GM18520 (cell line): ENCODE results near the gene OGFR.

Source experiments
- ATAC-seq: cut with Tn5 transposase; IDR thresholded peaks from one replicate; pipeline ENCODE4 v1.9.1; 2021; ENCODE audit not compliant: unreplicated experiment

The OGFR gene, protein sequence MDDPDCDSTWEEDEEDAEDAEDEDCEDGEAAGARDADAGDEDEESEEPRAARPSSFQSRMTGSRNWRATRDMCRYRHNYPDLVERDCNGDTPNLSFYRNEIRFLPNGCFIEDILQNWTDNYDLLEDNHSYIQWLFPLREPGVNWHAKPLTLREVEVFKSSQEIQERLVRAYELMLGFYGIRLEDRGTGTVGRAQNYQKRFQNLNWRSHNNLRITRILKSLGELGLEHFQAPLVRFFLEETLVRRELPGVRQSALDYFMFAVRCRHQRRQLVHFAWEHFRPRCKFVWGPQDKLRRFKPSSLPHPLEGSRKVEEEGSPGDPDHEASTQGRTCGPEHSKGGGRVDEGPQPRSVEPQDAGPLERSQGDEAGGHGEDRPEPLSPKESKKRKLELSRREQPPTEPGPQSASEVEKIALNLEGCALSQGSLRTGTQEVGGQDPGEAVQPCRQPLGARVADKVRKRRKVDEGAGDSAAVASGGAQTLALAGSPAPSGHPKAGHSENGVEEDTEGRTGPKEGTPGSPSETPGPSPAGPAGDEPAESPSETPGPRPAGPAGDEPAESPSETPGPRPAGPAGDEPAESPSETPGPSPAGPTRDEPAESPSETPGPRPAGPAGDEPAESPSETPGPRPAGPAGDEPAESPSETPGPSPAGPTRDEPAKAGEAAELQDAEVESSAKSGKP

DNA sequence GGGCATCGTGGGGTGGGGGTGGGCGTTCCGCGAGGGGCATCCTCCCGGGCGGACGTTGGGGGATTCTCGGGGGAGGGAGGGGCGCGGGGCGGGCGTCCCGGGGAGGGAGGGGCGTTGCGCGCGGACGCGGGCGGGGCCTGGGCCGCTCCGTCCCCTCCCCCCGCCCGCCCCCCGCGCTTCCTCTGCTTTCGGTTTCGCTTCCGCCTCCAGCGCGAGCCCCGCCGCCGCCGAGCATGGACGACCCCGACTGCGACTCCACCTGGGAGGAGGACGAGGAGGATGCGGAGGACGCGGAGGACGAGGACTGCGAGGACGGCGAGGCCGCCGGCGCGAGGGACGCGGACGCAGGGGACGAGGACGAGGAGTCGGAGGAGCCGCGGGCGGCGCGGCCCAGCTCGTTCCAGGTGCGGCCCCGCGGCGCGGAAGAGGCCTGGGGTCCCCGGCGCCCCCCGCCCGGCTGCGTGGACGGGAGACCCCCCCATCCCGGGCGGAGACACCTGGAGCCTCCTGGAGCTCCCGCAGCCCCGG, at the start of gene OGFR:
Gene OGFR (plus strand): TSS at position 209 of the 528 bp plus-strand sequence. CDS start 25 bp downstream, at position 234.
- no peak for ATAC-seq

DNA sequence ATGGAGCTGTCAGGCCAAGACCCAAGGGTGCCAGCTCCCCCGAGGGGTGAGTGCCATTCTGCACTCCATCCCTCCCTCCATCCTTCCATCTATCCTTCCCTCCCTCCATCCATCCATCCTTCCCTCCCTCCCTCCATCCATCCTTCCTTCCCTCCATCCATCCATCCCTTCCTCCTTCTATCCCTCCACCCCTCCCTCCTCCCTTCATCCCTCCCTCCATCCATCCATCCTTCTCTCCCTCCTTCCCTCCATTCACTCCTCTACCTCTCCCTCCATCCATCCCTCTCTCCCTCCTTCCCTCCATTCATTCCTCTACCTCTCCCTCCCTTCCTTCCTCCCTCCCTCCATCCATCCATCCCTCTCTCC, 49.7 kb upstream of the OGFR start:
- ATAC-seq, result no peak

DNA sequence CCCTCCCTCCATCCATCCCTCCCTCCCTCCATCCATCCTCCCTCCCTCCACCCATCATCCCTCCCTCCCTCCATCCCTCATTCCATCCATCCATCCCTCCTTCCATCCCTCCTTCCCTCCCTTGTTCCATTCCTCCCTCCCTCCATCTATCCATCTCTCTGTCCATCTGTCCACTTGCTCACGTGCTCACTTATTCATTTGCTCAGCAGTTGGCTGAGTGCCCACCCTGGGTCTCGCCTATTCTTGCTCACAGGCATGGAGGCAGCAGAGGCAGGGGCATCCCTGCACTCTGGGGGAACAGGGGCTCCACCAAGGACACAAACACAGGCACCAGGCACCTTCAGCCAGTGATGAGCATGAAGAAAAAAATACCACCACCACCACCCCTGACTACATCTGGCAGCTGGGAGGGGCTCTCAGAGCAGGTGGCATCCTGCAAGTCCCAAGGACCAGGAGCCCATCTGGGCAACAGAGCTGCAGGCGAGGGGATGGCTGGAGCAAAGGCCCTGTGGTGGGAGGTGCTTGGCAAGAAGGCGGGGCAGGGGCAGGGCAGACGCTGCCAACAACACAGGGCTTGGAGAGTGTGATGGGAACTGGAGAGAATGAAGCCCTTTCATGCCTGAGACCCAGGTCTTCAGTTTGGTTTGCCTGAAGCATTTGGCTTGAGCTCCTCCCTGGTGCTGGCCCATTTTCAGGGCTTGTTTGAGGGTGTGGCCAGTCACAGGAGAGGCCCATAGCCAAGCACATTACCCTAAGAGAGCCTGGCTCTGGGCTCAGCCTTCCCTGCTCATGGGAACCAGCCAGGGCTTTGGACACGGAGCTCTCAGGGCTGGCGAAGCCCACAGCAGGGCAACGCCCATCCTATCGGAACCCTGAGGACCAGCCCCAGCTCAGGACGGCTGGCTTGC, 48.6 kb upstream of the OGFR start:
- ATAC-seq, result no peak

DNA sequence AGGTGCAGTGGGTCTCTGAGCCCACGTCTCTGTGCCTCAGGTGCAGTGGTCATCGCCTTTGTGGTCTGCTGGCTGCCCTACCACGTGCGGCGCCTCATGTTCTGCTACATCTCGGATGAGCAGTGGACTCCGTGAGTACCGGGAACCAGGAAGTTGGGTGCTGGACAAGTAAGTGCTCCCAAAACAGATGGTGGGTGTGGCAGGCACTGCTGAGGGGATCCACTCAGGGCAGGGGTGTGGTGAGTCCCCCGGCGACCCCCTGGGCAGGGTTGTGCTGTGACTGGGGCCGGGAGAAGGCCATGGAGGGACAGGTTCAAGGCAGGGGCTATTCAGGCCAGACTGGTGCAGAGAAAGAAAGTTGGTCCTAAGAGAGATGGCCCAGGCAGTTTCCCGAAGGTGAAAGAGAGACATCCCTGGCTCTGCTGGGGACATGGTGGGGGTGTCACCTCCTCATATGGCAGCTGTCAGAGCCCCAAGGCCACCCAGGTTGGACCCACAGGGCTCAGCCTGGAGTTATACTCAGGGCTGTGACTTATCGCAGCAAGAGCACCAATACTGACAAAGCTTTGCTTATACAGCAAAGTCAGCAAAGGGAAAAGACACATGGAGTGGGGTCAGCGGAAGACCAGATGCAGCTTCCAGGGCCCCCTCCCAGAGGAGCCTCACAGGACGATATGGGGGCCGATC, 46.3 kb upstream of the OGFR start:
- ATAC-seq, result no peak

DNA sequence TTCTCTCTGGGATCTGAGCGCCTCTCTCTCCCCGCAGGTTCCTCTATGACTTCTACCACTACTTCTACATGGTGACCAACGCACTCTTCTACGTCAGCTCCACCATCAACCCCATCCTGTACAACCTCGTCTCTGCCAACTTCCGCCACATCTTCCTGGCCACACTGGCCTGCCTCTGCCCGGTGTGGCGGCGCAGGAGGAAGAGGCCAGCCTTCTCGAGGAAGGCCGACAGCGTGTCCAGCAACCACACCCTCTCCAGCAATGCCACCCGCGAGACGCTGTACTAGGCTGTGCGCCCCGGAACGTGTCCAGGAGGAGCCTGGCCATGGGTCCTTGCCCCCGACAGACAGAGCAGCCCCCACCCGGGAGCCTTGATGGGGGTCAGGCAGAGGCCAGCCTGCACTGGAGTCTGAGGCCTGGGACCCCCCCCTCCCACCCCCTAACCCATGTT, 44.6 kb upstream of the OGFR start:
- no peak for ATAC-seq

DNA sequence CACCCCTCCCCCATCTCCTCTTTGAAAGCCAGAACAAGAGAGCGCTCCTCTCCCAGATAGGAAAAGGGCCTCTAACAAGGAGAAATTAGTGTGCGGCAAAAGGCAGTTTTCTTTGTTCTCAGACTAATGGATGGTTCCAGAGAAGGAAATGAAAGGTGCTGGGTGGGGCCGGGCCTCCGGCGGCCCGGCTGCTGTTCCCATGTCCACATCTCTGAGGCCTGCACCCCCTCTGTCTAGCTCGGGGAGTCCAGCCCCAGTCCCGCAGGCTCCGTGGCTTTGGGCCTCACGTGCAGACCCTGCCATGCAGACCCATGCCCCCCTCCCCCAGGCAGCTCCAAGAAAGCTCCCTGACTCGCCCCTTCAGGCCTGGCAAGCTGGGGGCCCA, 44.2 kb upstream of the OGFR start:
- ATAC-seq, result no peak

DNA sequence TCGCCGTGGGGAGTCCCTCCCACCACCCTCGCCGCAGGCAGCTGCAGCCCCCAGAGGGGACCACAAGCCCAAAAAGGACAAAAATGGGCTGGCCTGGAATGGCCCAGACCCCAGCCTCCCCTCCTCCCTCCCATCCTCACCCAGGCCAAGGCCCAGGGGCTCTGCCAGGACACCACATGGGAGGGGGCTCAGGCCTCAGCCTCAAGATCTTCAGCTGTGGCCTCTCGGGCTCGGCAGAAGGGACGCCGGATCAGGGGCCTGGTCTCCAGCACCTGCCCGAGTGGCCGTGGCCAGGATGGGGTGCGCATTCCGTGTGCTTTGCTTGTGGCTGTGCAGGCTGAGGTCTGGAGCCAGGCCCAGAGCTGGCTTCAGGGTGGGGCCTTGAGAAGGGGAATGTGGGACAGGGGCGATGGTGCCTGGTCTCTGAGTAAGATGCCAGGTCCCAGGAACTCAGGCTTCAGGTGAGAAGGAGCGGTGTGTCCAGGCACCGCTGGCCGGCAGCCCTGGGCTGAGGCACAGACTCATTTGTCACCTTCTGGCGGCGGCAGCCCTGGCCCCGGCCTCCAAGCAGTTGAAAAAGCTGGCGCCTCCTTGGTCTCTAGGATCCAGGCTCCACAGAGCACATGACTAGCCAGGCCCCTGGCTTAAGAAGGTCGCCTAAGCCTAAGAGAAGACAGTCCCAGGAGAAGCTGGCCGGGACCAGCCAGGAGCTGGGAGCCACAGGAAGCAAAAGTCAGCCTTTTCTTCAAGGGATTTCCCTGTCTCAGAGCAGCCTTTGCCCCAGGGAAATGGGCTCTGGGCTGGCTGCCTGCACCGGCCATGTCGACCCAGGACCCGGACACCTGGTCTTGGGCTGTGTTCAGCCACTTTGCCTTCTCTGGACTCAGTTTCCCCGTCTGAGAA, 43.5 kb upstream of the OGFR start:
- ATAC-seq, result no peak

DNA sequence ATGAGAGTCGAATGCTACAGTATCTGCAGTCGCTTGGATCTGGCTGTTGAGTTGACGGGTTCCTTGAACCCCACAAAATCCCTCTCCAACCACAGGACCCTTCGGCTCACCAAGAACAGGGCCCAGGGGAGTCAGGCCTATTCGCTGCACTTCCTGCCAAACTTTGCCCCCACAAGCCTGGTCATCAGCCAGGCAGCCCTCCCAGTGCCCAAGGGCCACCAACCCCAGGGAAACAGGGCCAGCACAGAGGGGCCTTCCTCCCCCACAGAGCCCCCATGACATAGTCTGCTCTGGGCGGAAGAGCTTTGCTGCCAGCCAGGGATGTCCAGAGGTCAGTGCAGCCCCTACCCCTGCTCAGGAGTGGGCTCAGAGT, 42.9 kb upstream of the OGFR start:
- ATAC-seq, result no peak

DNA sequence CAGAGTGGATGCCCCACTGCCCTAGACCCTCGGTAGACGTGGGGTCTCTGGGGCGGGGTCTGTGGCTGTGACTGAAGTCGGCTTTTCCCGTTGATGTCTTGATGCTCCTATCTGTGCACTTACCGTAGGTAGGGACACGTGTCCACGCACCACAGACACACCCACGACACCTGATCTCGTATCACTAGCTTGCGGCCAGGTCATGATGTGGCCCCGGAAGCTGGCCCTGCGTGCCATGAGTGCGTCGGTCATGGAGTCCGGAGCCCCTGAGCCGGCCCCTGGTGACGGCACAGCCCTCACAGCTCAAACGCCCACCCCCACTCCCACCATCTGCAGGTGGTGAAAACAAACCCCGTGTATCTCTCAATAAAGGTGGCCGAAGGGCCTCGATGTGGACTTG, 42.3 kb upstream of the OGFR start:
- no peak for ATAC-seq

DNA sequence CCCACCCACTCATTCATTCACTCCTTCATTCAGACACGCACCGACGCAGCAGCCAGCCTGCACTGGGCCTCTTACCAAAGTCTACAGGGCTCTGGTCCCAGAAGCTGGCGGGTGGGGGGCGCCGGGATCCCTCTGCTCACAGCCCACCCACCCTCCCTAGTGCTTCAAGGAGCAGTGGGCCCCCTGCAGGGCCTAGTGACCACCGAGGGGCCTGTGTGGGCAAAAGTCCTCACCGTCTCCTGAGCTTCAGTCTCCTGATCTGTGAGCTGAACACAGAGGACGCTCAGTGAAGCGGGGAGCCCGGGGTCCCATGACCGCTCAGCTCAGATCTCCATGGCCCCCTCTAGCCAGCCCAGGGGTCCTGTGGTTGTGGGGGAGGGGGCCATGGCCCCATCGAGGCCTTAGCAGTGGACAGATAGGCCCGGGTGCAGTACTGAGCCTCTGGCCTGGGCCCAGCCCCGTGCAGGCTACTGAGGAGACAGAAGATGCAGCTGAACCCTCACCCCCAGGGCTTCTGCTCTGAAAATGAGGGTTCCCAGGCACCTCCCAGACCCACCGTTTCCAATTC, 41.8 kb upstream of the OGFR start:
- ATAC-seq, result no peak

DNA sequence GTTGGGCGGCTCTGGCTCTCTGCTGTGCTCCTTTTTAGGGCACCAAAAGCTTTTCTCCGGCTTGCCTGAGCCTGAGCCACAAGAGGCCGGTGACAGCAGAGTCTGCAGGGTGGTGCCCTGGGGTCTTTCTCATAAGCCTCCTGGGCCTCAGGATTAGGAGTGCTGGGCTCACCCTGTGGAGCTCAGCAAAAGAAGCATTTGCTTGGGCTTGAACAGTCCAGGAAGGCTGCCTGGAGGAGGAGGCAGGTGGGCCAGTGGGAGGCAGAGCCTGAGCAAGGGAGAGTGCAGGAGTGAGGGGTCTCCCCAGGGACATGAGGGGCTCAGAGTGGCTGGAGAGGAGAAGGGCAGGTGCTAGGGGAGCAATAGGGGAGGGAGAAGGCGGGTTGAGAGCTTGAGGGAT, 41.2 kb upstream of the OGFR start:
- ATAC-seq, result no peak

DNA sequence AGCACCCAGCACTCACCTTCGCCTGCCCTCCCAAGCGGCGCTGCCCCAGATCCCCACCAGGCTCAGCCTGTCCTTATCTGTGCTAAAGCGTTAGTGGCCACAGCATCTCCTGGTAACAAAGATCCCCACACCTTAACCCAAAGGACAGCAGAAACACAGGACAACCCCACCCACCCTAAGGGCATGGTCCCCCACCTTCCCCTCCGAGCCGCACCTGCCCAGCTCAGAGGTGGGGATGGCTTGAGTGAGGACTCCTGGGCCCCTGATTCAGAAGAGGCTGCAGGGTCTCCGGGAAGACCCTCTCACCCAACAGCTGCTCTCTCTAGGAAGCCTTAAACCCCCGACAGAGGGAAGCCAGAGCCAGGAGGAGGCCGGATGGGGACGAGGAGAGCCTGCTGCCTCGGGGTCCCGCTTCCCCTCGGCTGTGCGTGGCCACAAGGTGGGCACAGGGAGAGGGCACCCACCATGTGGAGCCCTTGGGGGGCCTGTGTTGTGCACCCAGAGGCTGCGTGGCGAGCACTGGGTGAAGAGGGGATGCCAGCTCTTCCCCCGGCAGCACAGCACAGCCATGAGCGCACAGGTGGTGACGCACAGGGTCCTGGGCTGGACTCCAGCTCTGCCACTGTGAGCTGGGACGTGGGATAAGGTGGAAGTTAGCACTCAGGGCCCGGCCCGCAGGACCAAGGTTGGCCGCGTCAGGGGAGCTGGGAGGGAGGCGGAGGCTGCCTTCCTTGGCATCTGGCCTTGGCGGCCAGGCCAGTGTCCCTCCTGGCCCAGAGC, 40.3 kb upstream of the OGFR start:
- no peak for ATAC-seq

DNA sequence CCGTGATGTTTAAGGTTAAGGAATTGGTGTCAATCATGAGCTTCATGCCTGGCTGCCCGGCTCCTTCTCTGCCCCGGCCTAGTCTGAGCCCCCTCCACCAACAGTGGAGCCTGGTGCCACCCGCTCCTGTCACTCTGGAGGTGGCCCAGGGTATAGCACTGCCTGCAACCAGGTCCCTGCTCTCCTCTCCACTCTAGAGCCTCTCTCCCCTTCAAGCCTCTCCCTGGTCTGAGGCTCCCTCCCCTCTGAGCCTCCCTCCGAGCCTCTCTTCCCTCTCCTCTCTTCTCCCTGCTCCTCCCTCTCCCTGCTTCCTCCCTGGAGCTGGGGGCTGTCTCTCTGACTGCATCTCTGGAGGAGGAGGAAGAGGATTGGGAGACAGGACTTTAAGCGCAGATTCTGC, 39.6 kb upstream of the OGFR start:
- no peak for ATAC-seq

DNA sequence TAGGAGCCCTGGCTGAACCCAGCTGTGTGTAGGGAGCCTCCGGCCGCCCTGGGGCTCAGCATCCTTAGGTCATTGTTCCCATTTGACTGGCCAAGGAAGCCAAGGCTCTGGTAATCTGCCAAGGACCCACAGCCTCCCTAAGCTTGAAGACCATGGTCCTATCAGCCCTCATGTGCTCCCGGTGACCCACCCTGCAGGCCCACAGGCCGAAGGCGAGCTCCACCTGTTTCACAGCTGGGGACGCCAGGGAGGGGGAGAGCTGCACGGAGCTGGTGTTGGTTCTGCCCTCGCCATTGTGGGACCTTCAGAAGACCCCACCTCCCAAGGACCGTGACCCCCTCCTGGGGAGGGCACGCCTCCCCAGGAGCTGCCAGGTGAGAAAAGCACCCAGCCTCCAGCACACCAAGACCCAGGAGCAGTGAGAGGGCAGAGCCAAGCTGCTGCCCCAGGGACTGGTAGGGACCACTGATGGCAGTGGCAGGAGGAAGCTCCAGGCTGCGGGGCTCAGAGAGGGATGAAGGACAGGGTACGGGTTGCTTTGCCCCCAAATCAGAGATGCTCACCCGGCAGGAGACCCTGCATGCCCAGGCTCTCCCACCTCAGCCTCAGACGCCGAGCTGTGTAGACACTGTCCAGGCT, 39.1 kb upstream of the OGFR start:
- no peak for ATAC-seq

DNA sequence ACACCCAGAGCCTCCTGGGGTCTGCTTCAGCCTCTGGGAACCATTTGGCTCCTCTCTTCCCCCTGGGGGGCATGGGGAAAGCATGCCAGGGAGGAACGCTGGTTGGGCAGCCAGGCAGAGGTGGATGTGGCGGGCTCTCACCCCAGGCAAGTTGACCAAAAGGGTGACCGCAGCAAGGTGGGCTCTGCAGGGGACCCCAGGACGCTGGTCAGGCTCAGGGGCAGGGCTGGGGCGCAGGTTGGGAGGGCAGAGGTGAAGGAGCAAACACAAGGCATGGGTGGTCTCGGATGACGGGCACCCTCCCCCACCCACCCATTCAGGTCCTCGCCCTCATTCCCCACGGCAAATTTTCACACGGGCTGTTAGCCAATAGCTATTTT, 38.6 kb upstream of the OGFR start:
- no peak for ATAC-seq

DNA sequence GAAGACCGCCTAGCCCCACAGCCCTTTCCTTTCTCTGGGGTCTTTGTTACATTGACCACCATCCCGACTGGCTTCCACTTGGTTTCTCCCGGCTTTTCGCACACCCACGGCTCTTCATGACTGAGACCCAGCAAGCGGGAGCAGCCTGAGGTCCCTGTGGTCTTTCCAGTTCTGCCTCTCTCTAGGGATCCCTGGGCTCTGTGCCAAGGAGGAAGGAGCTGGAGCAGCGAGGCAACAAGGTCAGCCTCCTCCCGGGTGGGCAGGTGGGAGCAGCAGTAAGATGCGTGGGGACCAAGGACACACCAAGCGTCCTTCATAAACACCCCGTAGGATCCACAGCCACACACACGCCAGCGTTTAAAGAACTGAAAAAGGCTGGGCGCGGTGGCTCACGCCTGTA, 37.9 kb upstream of the OGFR start:
- ATAC-seq, result no peak

DNA sequence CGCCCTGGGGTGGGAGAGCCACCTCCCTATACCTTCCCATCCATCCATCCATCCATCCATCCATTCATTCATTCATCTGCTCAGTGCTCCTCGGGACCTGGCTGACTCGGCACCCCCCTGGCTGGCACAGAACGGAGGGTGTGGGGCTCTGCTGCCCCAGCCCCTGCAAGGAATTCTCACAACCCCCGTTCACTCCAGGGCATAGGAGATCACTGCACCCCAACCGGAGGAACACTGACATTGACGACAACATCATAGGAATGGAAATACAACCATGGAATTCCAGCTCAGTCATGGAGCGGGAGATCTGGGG, 36.4 kb upstream of the OGFR start:
- ATAC-seq, result no peak

DNA sequence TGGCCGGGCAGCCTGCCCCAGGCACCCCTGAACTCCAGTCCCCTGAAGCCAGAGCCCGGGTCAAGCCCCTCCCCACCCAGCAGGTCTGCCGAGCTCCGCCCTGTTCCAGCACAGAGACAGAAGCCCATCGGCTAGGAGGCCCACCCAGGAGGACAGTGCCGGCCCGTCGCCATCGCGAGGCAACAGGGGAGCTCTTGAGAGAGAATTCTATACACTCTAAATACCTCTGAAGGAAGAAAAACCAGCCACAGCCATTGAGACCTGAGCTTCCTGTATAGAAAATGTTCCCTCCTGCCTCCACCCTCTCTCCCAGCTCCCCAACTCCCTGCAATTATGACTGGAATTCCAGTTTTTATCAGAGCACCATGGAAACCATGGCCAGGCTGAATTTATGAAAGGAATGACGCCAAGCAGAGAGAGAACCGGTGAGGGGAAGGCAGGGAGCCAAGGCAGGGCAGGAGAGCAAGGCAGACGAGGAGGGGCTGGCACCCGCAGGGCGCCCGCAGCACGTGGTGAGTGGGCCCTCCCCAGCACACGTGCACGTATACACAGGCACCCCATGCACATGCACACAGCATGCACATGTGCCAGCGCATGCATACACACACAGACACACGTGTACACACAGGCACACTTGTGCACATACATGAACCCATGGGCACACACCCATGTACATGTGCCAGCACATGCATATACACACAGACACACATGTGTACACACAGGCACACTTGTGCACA, 35.9 kb upstream of the OGFR start:
- ATAC-seq, result no peak
